Glutamatergic neuron (in vitro differentiated cells): ENCODE results near the gene LDLRAP1. TPM values are rescaled to one million over a fixed set of nuclear protein-coding genes. Genes with fewer than 3 reads are reported as not detected.
A peak's percentile ranks its signal among the peaks of the same experiment; 100 is the strongest.

Experiments used
- DNase-seq: peaks from one replicate; pipeline ENCODE4 v3.0.0; 2022
- H3K27ac Mint-ChIP-seq: one replicate; pipeline ENCODE4 v1.8.0; 2020; ENCODE audit warnings: mild to moderate bottlenecking, mixed read lengths, inconsistent platforms; ENCODE audit not compliant: unreplicated experiment
- H3K27me3 Mint-ChIP-seq: one replicate; pipeline ENCODE4 v1.8.0; 2020; ENCODE audit warnings: mild to moderate bottlenecking, moderate library complexity, mixed read lengths, inconsistent platforms; ENCODE audit not compliant: unreplicated experiment
- H3K36me3 Mint-ChIP-seq: one replicate; pipeline ENCODE4 v1.8.0; 2020; ENCODE audit warnings: mild to moderate bottlenecking, mixed read lengths, inconsistent platforms; ENCODE audit not compliant: unreplicated experiment
- H3K4me1 Mint-ChIP-seq: one replicate; pipeline ENCODE4 v1.8.0; 2020; ENCODE audit warnings: mild to moderate bottlenecking, low read depth, mixed read lengths, inconsistent platforms; ENCODE audit not compliant: unreplicated experiment
- H3K4me3 Mint-ChIP-seq: one replicate; pipeline ENCODE4 v1.8.0; 2020; ENCODE audit warnings: mild to moderate bottlenecking, mixed read lengths, inconsistent platforms; ENCODE audit not compliant: unreplicated experiment
- H3K9me3 Mint-ChIP-seq: one replicate; pipeline ENCODE4 v1.8.0; 2020; ENCODE audit warnings: mild to moderate bottlenecking, moderate library complexity, mixed read lengths, inconsistent platforms; ENCODE audit not compliant: unreplicated experiment
- CTCF ChIP-seq: fragments of 200-600 bp; sonication (generic); IDR thresholded peaks from one replicate; pipeline ENCODE4 v1.5.0; 2021; ENCODE audit not compliant: partially characterized antibody, unreplicated experiment
- total RNA-seq: library from RNA; stranded (reverse); fragmentation: NEBNext Ultra II Directional; extraction: Animal tissue kit (Norgen Biotek cat#: 25700); gene quantifications from one replicate; pipeline ENCODE4 v1.2.1, GENCODE V29; 2021; ENCODE audit not compliant: unreplicated experiment

The LDLRAP1 gene
- total RNA-seq, 1 donor from 2014 or later: 2.4 TPM

GRCh38 chr1:25540750-25541342 lies 2.6 kb upstream of the LDLRAP1 start:
- peak; percentile 50 for DNase-seq
- H3K27ac Mint-ChIP-seq: peak overlapping the region; percentile 43
- no peaks in the 10 kb centered on the region for H3K36me3 Mint-ChIP-seq
- H3K4me1 Mint-ChIP-seq: peaks cover 4% of the 10 kb centered on the region
- no peak for TF ChIP-seq CTCF
- H3K4me3 Mint-ChIP-seq: no peak overlapping the region
- peaks cover 18% of the 10 kb centered on the region for H3K27me3 Mint-ChIP-seq
- peaks cover 2% of the 10 kb centered on the region for H3K9me3 Mint-ChIP-seq

- H3K27ac Mint-ChIP-seq: peak overlapping the region; percentile 43
- peaks cover 2% of the 10 kb centered on the region for H3K9me3 Mint-ChIP-seq
Measured at GRCh38 chr1:25541425-25541824, 2.0 kb upstream of the LDLRAP1 start.

GRCh38 chr1:25541889-25542658 lies 1.3 kb upstream of the LDLRAP1 start:
- Mint-ChIP-seq H3K27ac (no peak overlapping the region), H3K9me3 (peaks cover 2% of the 10 kb centered on the region), H3K36me3 (no peaks in the 10 kb centered on the region), H3K4me3 (no peak overlapping the region), H3K27me3 (peaks cover 19% of the 10 kb centered on the region), H3K4me1 (peaks cover 7% of the 10 kb centered on the region)
- DNase-seq: no peak
- TF ChIP-seq CTCF: no peak

More at GRCh38 chr1:25541425-25541824, 2.0 kb upstream of the LDLRAP1 start:
- H3K27me3 Mint-ChIP-seq: peaks cover 16% of the 10 kb centered on the region
- DNase-seq: no peak
- H3K36me3 Mint-ChIP-seq: no peaks in the 10 kb centered on the region
- H3K4me1 Mint-ChIP-seq: peaks cover 4% of the 10 kb centered on the region
- H3K4me3 Mint-ChIP-seq: no peak overlapping the region
- TF ChIP-seq CTCF: no peak

DNA sequence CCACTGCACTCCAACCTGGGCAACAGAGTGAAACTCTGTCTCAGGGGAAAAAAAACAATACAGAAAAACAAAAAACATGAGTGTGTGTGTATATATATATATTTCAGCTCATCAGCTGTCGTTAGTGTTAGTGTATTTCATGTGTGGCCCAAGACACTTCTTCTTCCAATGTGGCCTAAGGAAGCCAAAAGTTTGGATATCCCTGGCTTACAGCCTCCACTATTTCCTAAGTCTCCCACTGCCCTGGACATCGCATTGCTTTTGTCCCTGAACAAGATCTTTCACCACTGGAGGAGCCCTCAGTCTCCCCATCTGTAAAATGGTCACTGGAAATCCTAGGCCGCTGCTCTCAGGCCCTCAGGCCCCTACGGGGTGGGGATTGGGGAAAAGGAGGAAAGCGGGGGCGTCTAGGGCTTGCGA lies 391 bp upstream of the LDLRAP1 start:
- H3K27me3 Mint-ChIP-seq: peaks cover 15% of the 10 kb centered on the region
- DNase-seq: no peak
- no peak overlapping the region for H3K27ac Mint-ChIP-seq
- TF ChIP-seq CTCF: no peak
- H3K4me3 Mint-ChIP-seq: peak overlapping the region; percentile 71
- H3K36me3 Mint-ChIP-seq: no peaks in the 10 kb centered on the region
- H3K9me3 Mint-ChIP-seq: peaks cover 2% of the 10 kb centered on the region
- H3K4me1 Mint-ChIP-seq: peaks cover 3% of the 10 kb centered on the region

- H3K27me3 Mint-ChIP-seq: peaks cover 16% of the 10 kb centered on the region
- DNase-seq: no peak
- H3K9me3 Mint-ChIP-seq: peaks cover 2% of the 10 kb centered on the region
- no peaks in the 10 kb centered on the region for H3K36me3 Mint-ChIP-seq
- peaks cover 4% of the 10 kb centered on the region for H3K4me1 Mint-ChIP-seq
- TF ChIP-seq CTCF: no peak
- peak overlapping the region; percentile 30 for H3K4me3 Mint-ChIP-seq
- no peak overlapping the region for H3K27ac Mint-ChIP-seq
Measured at GRCh38 chr1:25544243-25544764, 898 bp downstream of the LDLRAP1 start.
